WI38 (cell line): ENCODE data around the gene SKP1.

Source experiments
- H3K4me3 ChIP-seq: 2 replicates; pipeline ENCODE4 v1.5.1; 2011; ENCODE audit warnings: low read depth, mild to moderate bottlenecking, control low read depth, low read length
- TF ChIP-seq, protein P1 (sequence below): IDR thresholded peaks from 2 replicates; pipeline ENCODE4 v1.5.1; 2012; ENCODE audit warnings: low read depth, mild to moderate bottlenecking, control low read depth, low read length

SKP1 gene

DNA sequence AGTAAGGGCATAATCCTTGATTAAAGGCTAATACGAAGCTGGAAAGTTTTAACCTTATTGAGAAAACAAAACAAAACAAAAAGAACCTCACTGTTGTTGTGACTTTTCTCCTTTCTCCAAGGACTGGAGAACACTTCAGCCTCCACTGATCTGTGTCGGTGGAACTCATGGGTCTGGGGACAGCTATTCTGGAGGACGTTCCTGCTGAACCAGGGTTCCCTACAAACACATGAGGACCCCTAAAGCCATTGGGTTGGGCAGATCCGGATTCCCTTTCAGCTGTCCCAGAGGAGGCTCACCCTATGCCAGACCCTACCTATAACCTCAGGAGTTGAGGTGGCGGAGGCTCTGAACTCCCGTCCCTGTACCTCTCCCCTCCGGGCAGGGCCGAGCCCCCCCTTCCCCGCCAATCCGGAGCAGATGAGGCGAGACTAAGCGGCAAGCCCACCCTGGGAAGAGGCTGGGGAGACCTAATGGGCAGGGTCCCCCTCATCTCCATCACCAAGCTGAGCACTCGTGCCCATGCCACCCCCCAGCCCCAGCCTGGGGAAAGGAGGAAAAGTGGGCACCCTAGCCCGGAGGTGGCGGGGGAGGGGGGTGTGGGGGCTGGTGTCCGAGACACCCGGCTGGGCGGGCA lies 63.9 kb downstream of the SKP1 start:
- TF ChIP-seq, protein P1, sequence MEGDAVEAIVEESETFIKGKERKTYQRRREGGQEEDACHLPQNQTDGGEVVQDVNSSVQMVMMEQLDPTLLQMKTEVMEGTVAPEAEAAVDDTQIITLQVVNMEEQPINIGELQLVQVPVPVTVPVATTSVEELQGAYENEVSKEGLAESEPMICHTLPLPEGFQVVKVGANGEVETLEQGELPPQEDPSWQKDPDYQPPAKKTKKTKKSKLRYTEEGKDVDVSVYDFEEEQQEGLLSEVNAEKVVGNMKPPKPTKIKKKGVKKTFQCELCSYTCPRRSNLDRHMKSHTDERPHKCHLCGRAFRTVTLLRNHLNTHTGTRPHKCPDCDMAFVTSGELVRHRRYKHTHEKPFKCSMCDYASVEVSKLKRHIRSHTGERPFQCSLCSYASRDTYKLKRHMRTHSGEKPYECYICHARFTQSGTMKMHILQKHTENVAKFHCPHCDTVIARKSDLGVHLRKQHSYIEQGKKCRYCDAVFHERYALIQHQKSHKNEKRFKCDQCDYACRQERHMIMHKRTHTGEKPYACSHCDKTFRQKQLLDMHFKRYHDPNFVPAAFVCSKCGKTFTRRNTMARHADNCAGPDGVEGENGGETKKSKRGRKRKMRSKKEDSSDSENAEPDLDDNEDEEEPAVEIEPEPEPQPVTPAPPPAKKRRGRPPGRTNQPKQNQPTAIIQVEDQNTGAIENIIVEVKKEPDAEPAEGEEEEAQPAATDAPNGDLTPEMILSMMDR: no peak

DNA sequence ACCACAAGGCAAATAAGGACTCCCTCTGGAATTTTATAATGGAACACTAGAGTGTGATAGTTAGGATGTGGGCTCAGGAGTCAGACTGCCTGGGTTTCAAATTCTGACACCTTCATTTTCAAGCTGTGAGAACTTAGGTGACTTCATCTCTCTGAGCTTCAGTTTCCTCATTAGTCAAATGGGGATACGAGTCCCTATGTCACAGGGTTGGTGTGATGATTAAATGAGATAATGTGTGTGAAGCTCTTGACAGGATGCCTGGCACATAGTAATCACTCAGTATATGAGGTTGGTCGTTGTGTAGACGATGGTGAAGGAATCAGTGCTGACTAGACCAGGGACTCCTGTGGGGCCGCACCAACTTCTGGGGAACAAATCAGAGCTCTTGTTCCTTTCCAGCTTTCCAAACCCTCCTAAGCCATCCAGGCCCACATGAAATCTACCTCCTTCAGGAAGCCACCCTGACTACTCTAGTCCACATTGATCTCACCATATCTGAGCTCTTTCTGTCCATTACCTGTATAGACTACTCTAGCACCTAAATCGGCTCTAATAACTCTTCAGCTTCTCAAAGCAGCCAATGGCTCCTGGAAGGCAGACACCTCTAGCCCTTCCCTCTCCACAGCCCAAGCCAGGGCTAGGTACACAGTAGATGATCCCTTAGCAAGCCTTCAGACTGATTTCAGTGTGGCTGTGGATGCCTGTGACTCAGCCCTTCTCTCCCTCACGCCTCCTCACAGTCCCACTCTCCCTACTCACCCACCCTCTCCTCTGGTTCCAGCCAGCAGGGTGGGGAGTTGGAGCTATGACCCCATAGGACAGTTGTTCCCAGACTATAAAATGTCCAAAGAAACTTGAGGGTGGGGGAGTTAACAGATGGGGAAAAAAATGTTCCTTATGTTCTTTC lies 64.8 kb downstream of the SKP1 start:
- no peak overlapping the region for H3K4me3 ChIP-seq
- TF ChIP-seq, protein P1: no peak

More for the DNA sequence above, 63.9 kb downstream of the SKP1 start:
- no peak overlapping the region for H3K4me3 ChIP-seq

- no peak overlapping the region for H3K4me3 ChIP-seq
- TF ChIP-seq, protein P1: no peak
Observed at GRCh38 chr5:134110382-134110781, 66.4 kb downstream of the SKP1 start.

GRCh38 chr5:134107779-134108178 lies 69.0 kb downstream of the SKP1 start:
- TF ChIP-seq, protein P1: no peak
- no peak overlapping the region for H3K4me3 ChIP-seq

- TF ChIP-seq, protein P1: no peak
- no peak overlapping the region for H3K4me3 ChIP-seq
Observed at GRCh38 chr5:134106991-134107701, 69.6 kb downstream of the SKP1 start.

DNA sequence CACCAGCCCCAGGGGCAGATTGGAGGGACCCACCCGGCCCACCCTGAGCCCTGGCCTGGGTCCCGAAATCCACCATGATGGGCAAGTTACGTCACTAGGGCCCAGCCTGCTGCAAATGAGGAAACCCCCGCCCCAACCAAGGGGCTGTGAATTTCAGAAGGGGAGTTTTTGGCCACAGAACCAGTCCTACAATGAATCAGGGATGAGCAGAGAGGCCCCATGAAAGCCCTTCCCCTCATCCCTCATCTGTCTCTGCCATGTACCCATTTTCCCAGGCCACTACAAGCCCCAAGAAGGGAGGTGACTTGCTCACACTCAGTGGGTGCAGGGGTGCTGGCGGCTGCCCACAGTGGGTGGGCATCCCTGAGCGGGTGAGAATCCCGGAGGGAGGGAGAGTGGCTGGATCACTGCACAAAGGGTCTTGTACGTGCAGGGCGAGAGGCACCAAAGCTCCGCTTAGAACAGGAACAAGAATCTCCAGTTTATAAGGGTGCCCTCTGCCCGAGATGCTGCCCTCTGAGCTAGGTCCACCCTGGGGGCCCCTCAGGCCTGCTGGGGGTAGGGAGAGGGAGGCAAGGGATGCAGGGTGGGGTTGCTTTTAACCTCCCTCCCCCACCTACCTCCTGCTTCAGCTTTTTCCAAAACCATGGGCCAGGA lies 72.6 kb downstream of the SKP1 start:
- TF ChIP-seq, protein P1: no peak

More for the DNA sequence above, 72.6 kb downstream of the SKP1 start:
- H3K4me3 ChIP-seq: no peak overlapping the region
